Smooth muscle cell (in vitro differentiated cells): ENCODE results near the gene CASP6. TPM values are rescaled to one million over a fixed set of nuclear protein-coding genes. Genes with fewer than 3 reads are reported as not detected.

ENCODE experiments used
- DNase-seq: peaks from one replicate; lab custom pipeline; 2025; ENCODE audit not compliant: unreplicated experiment; lab: John Stamatoyannopoulos, UW
- H2AFZ ChIP-seq: fragments of 200-600 bp; sonication (generic); 2 replicates; pipeline ENCODE4 v1.6.0; 2016; ENCODE audit warnings: antibody characterized with exemption, low read depth, mild to moderate bottlenecking
- H3F3A ChIP-seq: fragments of 200-600 bp; sonication (generic); 2 replicates; pipeline ENCODE4 v1.6.0; 2017; ENCODE audit warnings: antibody characterized with exemption, low read depth
- H3K27ac ChIP-seq: fragments of 200-600 bp; sonication (generic); 2 replicates; pipeline ENCODE4 v1.5.1; 2016; ENCODE audit warnings: low read depth, mild to moderate bottlenecking
- H3K27me3 ChIP-seq: fragments of 200-600 bp; sonication (generic); 2 replicates; pipeline ENCODE4 v1.6.1; 2016; ENCODE audit warnings: low read depth, mild to moderate bottlenecking
- H3K36me3 ChIP-seq: fragments of 200-600 bp; sonication (generic); 2 replicates; pipeline ENCODE4 v1.5.1; 2016; ENCODE audit warnings: low read depth
- H3K4me1 ChIP-seq: fragments of 200-600 bp; sonication (generic); 2 replicates; pipeline ENCODE4 v1.5.1; 2016; ENCODE audit warnings: low read depth
- H3K4me2 ChIP-seq: fragments of 200-600 bp; sonication (generic); 2 replicates; pipeline ENCODE4 v1.6.0; 2016; ENCODE audit warnings: mild to moderate bottlenecking
- H3K4me3 ChIP-seq: fragments of 200-600 bp; sonication (generic); 2 replicates; pipeline ENCODE4 v1.5.1; 2016; ENCODE audit warnings: mild to moderate bottlenecking
- H3K79me2 ChIP-seq: fragments of 200-600 bp; sonication (generic); 2 replicates; pipeline ENCODE4 v1.6.0; 2016; ENCODE audit warnings: low read depth, mild to moderate bottlenecking
- H3K9ac ChIP-seq: fragments of 200-600 bp; sonication (generic); 2 replicates; pipeline ENCODE4 v1.6.0; 2016; ENCODE audit warnings: low read depth
- H3K9me3 ChIP-seq: fragments of 200-600 bp; sonication (generic); replicated peaks from 2 replicates; pipeline ENCODE4 v1.5.1; 2016; ENCODE audit warnings: low read depth
- H4K20me1 ChIP-seq: fragments of 200-600 bp; sonication (generic); 2 replicates; pipeline ENCODE4 v1.6.0; 2016; ENCODE audit warnings: low read depth
- CTCF ChIP-seq: fragments of 200-600 bp; sonication (generic); IDR thresholded peaks from 2 replicates; pipeline ENCODE4 v1.5.1; 2017; ENCODE audit warnings: borderline replicate concordance, mild to moderate bottlenecking, antibody characterized with exemption; ENCODE audit not compliant: insufficient read depth, poor library complexity, severe bottlenecking
- WGBS: methylation state at CpG from one replicate; pipeline ENCODE4 v1.1.7; 2016; ENCODE audit warnings: low lambda C conversion rate; 5-methylcytosine and 5-hydroxymethylcytosine counted together
- polyA plus RNA-seq: library from polyadenylated mRNA; unstranded; fragments of >200 nt; fragmentation: Nextera tagmentation; extraction: Ambion mirVana; gene quantifications from 2 replicates; pipeline ENCODE4 v1.2.1, GENCODE V29; 2016
- total RNA-seq: library from RNA; depleted of rRNA; stranded (reverse); fragments of >200 nt; gene quantifications from 2 replicates; pipeline ENCODE4 v1.2.3, GENCODE V29; 2014

CASP6 gene
- total and polyA plus RNA-seq, 2 experiments from 2014 or later = 31.2 to 34.8 TPM

GRCh38 chr4:109703664-109704361, 568 bp upstream of the CASP6 start:
- Histone ChIP-seq H3K79me2 (peaks cover 31% of the 10 kb centered on the region), H4K20me1 (no peaks in the 10 kb centered on the region), H3K4me2 (peak overlapping the region; percentile 97), H3K4me3 (peak overlapping the region; percentile 74), H3K9me3 (no peaks in the 10 kb centered on the region), H3F3A (peaks cover 14% of the 10 kb centered on the region), H2AFZ (peak overlapping the region; percentile 97), H3K36me3 (no peaks in the 10 kb centered on the region), H3K9ac (peak overlapping the region; percentile 83), H3K27me3 (no peaks in the 10 kb centered on the region), H3K4me1 (peaks cover 13% of the 10 kb centered on the region), H3K27ac (peak overlapping the region; percentile 5)
- no peak for DNase-seq
- TF ChIP-seq CTCF = no peak
- 34% methylated on average over 11 of the region's 11 CpGs for WGBS

- no peak for DNase-seq
Measured at GRCh38 chr4:109701566-109702410, 1.5 kb downstream of the CASP6 start.

GRCh38 chr4:109699553-109700225, 3.6 kb downstream of the CASP6 start:
- Histone ChIP-seq H3F3A (peaks cover 14% of the 10 kb centered on the region), H3K79me2 (peaks cover 37% of the 10 kb centered on the region), H3K36me3 (no peaks in the 10 kb centered on the region), H3K9me3 (no peaks in the 10 kb centered on the region), H3K4me1 (peaks cover 13% of the 10 kb centered on the region), H2AFZ (no peak overlapping the region), H3K9ac (no peak overlapping the region), H4K20me1 (no peaks in the 10 kb centered on the region), H3K27me3 (no peaks in the 10 kb centered on the region), H3K4me2 (no peak overlapping the region), H3K4me3 (no peak overlapping the region), H3K27ac (no peak overlapping the region)
- no peak for DNase-seq
- TF ChIP-seq CTCF = no peak
- WGBS = 92% methylated on average over 8 of the region's 8 CpGs

More at GRCh38 chr4:109701566-109702410, 1.5 kb downstream of the CASP6 start:
- no peaks in the 10 kb centered on the region for H3K9me3 ChIP-seq
- no peak for TF ChIP-seq CTCF
- no peaks in the 10 kb centered on the region for H4K20me1 ChIP-seq
- H3F3A ChIP-seq = peaks cover 14% of the 10 kb centered on the region
- H3K27me3 ChIP-seq = no peaks in the 10 kb centered on the region
- H3K4me2 ChIP-seq = peak overlapping the region; percentile 97
- H3K27ac ChIP-seq = peak overlapping the region; percentile 56
- peak overlapping the region; percentile 83 for H3K9ac ChIP-seq
- no peaks in the 10 kb centered on the region for H3K36me3 ChIP-seq
- peaks cover 37% of the 10 kb centered on the region for H3K79me2 ChIP-seq
- H3K4me3 ChIP-seq = peak overlapping the region; percentile 74
- H2AFZ ChIP-seq = peak overlapping the region; percentile 97
- H3K4me1 ChIP-seq = peaks cover 13% of the 10 kb centered on the region
- WGBS = 45% methylated on average over 21 of the region's 21 CpGs
